ENCODE data around the gene SMIM28.
A peak's percentile ranks its signal among the peaks of the same experiment; 100 is the strongest.

SMIM28 gene

GRCh38 chr6:138374230-138374629, 3.5 kb upstream of the SMIM28 start:
- DNase-seq (ENCODE audit: low read depth) = no peak

DNA sequence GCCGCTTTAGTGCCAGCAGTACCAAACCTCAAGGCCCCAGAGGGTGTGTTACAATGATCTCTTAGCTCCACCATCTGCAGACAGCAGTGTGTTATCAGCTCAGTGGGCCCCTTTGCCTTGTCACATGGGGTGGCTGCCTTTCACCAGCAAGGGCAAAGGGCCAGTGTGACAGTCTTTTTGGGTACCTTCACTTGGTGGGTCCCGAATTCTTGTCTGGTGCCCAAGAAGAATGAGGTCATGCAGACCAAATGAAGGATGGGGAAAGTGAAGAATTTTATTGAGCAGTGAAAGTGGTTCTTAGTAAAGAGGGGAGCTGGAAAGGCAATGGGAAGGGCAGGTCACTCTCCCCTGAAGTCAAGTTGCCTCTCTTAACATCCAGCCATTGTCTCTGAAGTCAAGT, 2.9 kb upstream of the SMIM28 start:
- no peak for DNase-seq (ENCODE audit: low read depth)

DNA sequence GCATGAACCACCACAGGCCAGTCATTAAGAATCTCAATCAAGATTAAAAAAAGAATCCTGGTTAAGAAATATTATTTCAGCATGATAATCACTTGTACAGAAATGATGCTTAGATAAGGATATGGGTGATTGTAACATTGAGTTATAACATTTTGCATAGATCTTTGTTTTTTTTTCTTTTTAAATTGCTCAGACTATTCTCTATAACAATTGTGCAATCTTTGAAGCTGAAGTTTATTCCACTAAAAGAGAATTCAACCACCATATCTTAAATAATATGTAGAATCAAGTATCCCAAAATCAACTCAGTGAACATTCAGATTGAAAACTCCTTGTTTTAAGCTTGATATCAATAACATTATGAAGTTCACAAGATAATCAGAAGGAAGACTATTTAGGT, 663 bp upstream of the SMIM28 start:
- DNase-seq (ENCODE audit: low read depth) = no peak

GRCh38 chr6:138378463-138378862, 758 bp downstream of the SMIM28 start:
- no peak for DNase-seq (ENCODE audit: low read depth)

GRCh38 chr6:138382498-138383265, 5.0 kb downstream of the SMIM28 start:
- no peak for DNase-seq (ENCODE audit: low read depth)

DNA sequence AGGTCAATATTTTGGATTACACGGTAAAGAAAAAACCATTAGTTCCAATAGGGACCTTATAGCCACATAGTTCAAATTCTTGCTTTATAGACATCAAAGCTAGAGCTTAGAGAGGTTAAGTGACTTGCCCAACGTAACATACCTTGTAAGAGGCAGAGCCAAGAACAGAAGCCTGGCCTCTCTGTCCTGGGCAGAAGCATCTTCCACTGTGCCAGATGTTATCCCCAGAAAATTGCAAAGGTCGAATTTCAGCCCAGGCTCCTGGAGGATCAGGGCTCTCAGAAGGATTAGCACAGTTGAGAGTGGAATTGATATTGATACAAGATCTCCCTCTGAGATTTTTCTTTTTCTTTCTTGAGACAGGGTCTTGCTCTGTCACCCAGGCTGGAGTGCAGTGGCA, 6.1 kb downstream of the SMIM28 start:
- DNase-seq (ENCODE audit: low read depth) = no peak

DNA sequence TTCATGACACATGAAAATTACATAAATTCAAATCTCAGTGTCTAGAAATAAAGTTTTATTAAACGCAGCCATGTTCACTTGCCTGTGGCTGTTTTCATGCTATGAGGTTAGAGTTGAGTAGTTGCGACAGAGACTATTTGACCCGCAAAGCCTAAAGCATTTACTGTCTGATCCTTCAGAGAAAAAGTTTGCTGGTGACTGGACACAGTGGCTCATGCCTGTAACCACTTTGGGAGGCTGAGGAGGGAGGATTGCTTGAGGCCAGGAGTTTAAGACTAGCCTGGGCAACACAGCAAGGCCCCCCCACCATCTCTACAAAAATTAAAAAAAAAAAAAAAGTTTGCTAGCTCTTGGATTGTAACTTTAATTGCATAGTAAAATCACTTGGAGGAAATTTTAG, 9.2 kb downstream of the SMIM28 start:
- DNase-seq (ENCODE audit: low read depth) = no peak

DNA sequence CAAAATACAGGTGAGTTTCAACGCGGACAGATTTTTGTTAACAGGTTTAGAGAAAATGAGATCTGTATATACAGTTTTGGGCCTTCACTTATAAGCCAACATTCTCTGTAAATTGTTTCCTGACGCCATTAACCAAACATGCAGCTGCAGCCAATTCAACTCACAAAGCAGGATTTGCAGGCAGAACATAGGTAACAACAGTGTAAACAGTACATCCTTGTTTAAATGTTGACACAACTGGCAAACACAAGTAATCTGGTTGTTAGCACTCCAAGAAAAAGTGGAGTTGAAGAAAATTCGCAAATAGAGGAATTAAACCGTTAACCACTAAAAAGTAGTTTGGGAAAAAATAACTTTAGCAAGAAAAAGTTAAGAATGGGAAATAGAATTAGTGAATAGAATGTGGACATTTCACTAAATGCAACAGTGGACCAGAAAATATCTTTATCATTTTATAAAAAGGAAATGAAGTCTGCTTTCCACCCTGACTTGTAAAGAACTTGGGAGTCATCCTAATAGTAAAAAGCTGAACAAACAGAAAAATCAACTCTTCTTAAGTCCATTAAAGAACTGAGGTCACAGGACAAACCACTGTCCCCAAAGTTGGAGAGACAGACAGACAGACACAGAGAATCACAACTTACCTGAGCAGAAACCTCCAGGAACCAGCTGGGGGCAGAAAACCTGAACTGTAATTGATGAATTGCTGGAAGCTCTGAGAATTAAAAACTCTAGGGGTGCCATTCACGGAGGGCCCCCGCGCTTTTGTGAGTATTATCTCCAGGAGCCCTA, 10.1 kb downstream of the SMIM28 start:
- DNase-seq (ENCODE audit: low read depth) = no peak

DNA sequence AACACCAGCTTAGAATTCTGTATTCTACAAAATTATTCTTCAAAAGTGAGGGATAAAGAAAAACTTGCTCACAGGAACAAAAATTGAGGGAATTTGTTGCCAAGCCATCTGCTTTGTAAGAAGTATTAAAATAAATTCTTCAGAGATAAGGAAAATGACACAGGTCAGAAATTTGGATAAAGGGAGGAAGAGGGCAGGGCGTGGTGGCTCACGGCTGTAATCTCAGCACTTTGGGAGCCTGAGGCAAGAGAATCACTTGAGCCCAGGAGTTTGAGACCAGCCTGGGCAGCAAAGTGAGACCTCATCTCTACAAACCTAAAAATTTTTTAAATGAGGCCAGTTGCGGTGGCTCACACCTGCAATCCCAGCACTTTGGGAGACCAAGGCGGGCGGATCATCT, 11.8 kb downstream of the SMIM28 start:
- DNase-seq (ENCODE audit: low read depth) = no peak

GRCh38 chr6:138393871-138394783, 16.4 kb downstream of the SMIM28 start:
- DNase-seq (ENCODE audit: low read depth) = no peak

- DNase-seq (ENCODE audit: low read depth) = no peak
These were observed 19.0 kb downstream of the SMIM28 start for GRCh38 chr6:138396709-138397108.

DNA sequence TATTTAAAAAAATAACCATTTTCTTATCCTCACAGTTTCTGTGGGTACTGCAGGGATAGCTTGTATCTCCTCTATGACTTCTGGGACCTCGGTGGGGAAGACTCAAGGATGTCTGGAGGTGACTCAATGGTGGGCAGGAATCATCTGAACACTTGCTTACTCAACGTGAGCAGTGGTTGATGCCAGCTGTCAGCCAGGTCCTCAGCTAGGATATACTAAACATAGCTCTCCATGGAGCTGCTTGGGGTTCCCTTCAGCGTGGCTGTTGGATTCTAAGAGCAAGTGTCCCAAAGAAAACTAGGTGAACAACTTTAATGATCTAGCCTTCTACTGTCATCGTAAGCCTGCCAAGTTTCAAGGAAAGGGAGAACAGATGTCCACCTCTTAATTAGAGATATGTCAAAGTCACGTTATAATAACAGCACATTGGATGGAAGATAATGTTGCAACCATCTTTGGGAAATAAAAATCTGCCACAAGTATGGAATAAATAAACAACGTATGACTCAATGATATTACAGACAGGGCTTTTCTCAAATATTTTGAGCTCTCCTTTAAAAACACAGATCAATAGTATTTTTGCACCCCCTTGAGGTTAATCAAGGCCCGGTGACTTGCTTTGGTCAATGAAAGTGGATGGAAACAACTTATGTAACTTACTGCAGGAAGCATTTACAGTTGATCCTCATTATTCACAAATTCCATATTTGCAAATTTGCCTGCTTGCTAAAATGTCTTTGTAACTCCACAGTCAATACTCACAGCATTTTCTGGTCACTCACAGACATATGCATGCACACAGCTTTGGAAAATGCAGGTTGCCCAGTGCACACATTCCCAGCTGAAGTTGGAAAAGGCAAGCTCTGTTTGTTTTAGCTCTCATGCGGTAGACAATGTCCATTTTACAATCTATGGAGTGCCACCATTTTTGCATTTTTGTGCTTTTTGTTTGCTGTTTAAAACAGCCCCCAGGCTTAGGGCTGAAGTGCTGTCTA, 19.7 kb downstream of the SMIM28 start:
- DNase-seq (ENCODE audit: low read depth) = no peak

- no peak for DNase-seq (ENCODE audit: low read depth)
These were observed 22.6 kb downstream of the SMIM28 start for GRCh38 chr6:138400326-138400725.

DNA sequence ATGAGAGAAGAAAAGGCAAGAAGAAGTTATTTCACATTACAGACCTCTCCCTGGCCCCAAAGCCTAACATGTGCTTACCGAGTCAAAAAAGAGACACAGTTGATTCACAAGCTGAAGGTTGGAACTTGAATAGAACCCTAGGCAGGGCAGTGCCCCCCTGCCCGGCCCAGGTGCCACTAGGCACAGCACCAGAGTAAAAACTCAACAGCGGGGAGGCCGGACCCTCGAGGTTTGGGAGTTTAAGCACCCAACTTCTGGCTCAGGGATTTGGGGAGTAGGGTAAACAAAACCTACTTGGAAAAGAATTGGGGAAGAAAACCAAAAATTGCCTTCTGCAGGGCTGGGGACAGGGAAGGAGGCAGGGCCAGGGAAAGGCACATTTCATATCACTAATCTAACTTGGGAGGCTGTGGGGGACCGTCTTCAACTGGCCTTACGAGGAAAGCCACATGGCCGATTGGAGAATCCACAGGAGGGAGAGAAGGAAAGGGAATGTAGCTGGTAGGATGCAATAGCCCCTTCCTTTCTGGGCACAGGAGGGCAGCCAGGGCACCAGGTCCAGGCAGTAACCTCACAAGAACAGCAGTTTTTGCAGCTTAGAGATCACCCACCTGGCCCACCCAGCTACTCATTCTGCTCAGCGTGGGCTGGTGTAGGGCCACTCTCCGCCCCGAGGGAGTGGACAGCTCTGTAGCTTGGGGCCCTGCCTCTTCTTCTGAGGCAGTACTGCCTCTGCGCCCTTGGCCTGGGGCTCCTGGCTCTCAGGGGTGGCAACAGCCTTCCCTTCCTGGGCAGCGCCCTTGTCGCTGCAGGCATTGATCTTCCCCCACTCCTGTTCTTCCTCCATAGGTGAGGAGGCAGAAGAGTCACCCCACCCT, 24.5 kb downstream of the SMIM28 start:
- no peak for DNase-seq (ENCODE audit: low read depth)

- no peak for DNase-seq (ENCODE audit: low read depth)
These were observed 25.1 kb downstream of the SMIM28 start for GRCh38 chr6:138402838-138403187.

GRCh38 chr6:138403324-138403800, 25.7 kb downstream of the SMIM28 start:
- no peak for DNase-seq (ENCODE audit: low read depth)

DNA sequence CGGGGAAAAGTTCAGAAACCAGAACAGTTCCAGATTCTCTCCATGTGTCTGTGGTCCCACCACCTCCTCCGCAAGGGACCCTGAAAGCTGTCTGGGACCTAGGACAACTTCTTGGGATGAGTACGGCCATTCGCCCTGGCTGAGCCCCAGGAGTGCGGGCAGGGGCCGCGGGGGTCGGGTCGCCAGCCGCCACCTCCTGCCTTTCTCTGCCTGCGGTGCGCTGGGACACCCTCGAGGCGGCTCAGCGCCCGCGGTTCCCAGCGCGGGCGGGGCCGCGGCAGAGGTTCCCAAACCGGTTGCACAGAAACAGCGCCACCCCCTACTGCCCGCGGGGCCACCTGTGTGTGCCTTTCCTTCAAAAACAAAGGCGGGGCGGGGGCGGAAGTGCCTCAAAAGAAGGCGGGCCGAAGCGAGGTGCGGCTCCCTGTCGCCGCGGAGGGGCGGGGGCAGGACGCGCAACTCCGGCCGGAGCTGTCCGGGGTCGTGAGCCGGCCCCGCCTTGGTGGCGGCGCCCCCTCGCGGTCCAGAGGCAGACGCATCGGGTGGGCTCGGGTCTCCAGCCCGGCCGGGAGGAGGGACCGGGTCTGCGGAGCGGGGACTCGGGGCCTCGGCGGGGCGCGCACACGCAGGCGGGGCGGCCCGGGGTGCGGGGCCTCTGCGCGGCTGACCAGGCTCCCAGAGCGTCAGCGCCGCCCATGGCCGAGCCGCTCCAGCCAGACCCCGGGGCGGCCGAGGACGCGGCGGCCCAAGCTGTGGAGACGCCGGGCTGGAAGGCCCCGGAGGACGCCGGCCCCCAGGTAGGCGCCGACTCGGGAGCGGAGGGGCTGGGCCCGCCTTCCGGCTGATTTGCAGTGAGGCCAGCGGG, 26.3 kb downstream of the SMIM28 start, which contains the start of gene HEBP2:
TSS of gene HEBP2 (plus strand) at position 423 of the 865 bp plus-strand sequence. CDS start at position 696, 273 bp downstream.
- DNase-seq (ENCODE audit: low read depth) = peak; percentile 64

GRCh38 chr6:138404666-138405337, 27.1 kb downstream of the SMIM28 start:
- DNase-seq (ENCODE audit: low read depth) = no peak
